ENCODE measurements around the gene RNF25. TPM values are rescaled to one million over a fixed set of nuclear protein-coding genes. Genes with fewer than 3 reads are reported as not detected.

The RNF25 gene
- total and polyA plus RNA-seq, 2 experiments from 2014 or later, result 18.3 to 22.2 TPM

Other genes with a start within 250 kb of the RNF25 start
- 18.7 and 21.0 TPM in 2 replicates for gene USP37, start 103.7 kb downstream of the RNF25 start, total RNA-seq (2014; rRNA removed; shearing (Covaris generic))
- gene USP37, start 103.7 kb downstream of the RNF25 start, polyA plus RNA-seq (2016; fragmentation: Nextera tagmentation; extraction: Ambion mirVana), result 7.4 and 8.2 TPM in 2 replicates
- 93.9 and 132 TPM in 2 replicates for gene CNOT9, start 103.2 kb downstream of the RNF25 start, total RNA-seq (2014; rRNA removed; shearing (Covaris generic))
- gene CNOT9, start 103.2 kb downstream of the RNF25 start, polyA plus RNA-seq (2016; fragmentation: Nextera tagmentation; extraction: Ambion mirVana), result 51.8 and 55.3 TPM in 2 replicates
- gene PLCD4, start 64.1 kb downstream of the RNF25 start, total RNA-seq (2014; rRNA removed; shearing (Covaris generic)), result 0.80 TPM in 1 of 2 replicates, not detected in the other
- 1.3 and 1.7 TPM in 2 replicates for gene PLCD4, start 64.1 kb downstream of the RNF25 start, polyA plus RNA-seq (2016; fragmentation: Nextera tagmentation; extraction: Ambion mirVana)
- 26.4 and 32.8 TPM in 2 replicates for gene ZNF142, start 12.4 kb downstream of the RNF25 start, total RNA-seq (2014; rRNA removed; shearing (Covaris generic))
- gene ZNF142, start 12.4 kb downstream of the RNF25 start, polyA plus RNA-seq (2016; fragmentation: Nextera tagmentation; extraction: Ambion mirVana), result 14.6 and 14.9 TPM in 2 replicates
- gene BCS1L, start 12.3 kb downstream of the RNF25 start, total RNA-seq (2014; rRNA removed; shearing (Covaris generic)), result 16.9 and 23.5 TPM in 2 replicates
- gene BCS1L, start 12.3 kb downstream of the RNF25 start, polyA plus RNA-seq (2016; fragmentation: Nextera tagmentation; extraction: Ambion mirVana), result 28.9 and 31.6 TPM in 2 replicates
- gene STK36, start 84 bp upstream of the RNF25 start, total RNA-seq (2014; rRNA removed; shearing (Covaris generic)), result 24.2 and 26.3 TPM in 2 replicates
- 17.2 and 21.2 TPM in 2 replicates for gene STK36, start 84 bp upstream of the RNF25 start, polyA plus RNA-seq (2016; fragmentation: Nextera tagmentation; extraction: Ambion mirVana)
- gene TTLL4, start 38.8 kb upstream of the RNF25 start, total RNA-seq (2014; rRNA removed; shearing (Covaris generic)), result 77.8 and 86.9 TPM in 2 replicates
- 48.7 and 53.5 TPM in 2 replicates for gene TTLL4, start 38.8 kb upstream of the RNF25 start, polyA plus RNA-seq (2016; fragmentation: Nextera tagmentation; extraction: Ambion mirVana)
- gene CYP27A1, start 110.1 kb upstream of the RNF25 start, total RNA-seq (2014; rRNA removed; shearing (Covaris generic)), result 4.2 and 6.9 TPM in 2 replicates
- gene CYP27A1, start 110.1 kb upstream of the RNF25 start, polyA plus RNA-seq (2016; fragmentation: Nextera tagmentation; extraction: Ambion mirVana), result 2.0 and 2.2 TPM in 2 replicates
- not detected in 2 replicates for gene PRKAG3, start 159.8 kb upstream of the RNF25 start, total RNA-seq (2014; rRNA removed; shearing (Covaris generic))
- not detected in 2 replicates for gene PRKAG3, start 159.8 kb upstream of the RNF25 start, polyA plus RNA-seq (2016; fragmentation: Nextera tagmentation; extraction: Ambion mirVana)
- gene WNT6, start 187.8 kb upstream of the RNF25 start, total RNA-seq (2014; rRNA removed; shearing (Covaris generic)), result not detected in 2 replicates
- gene WNT6, start 187.8 kb upstream of the RNF25 start, polyA plus RNA-seq (2016; fragmentation: Nextera tagmentation; extraction: Ambion mirVana), result not detected in 2 replicates
- gene WNT10A, start 208.8 kb upstream of the RNF25 start, total RNA-seq (2014; rRNA removed; shearing (Covaris generic)), result not detected in 2 replicates
- gene WNT10A, start 208.8 kb upstream of the RNF25 start, polyA plus RNA-seq (2016; fragmentation: Nextera tagmentation; extraction: Ambion mirVana), result not detected in 2 replicates

All from GM23338 (cell line).